HG03108 (cell line): ENCODE results near the gene OR51S1.
"Not testable (repeated sequence)": the region's sequence is repeated elsewhere in the genome, so short reads cannot be mapped to it uniquely, and the experiment has no call there.

ENCODE experiments used
- ATAC-seq: cut with Tn5 transposase; IDR thresholded peaks from one replicate; pipeline ENCODE4 v1.9.1; 2021; ENCODE audit warnings: moderate library complexity; ENCODE audit not compliant: unreplicated experiment

Gene OR51S1

GRCh38 chr11:4848908-4849532, at the start of gene OR51S1:
Gene OR51S1, minus strand, starts transcription at chr11:4849208. Its CDS starts 0 bp downstream, at chr11:4849208.
- ATAC-seq = no peak

- no peak for ATAC-seq
Measured at GRCh38 chr11:4891996-4892640, 43.1 kb upstream of the OR51S1 start.

- ATAC-seq = no peak
Measured at GRCh38 chr11:4890279-4890678, 41.3 kb upstream of the OR51S1 start.

- no peak for ATAC-seq
Measured at GRCh38 chr11:4887591-4887990, 38.6 kb upstream of the OR51S1 start.

GRCh38 chr11:4886186-4886585, 37.2 kb upstream of the OR51S1 start:
- ATAC-seq = no peak

GRCh38 chr11:4884361-4884760, 35.4 kb upstream of the OR51S1 start:
- ATAC-seq = no peak

- no peak for ATAC-seq
Measured at GRCh38 chr11:4882543-4882942, 33.5 kb upstream of the OR51S1 start.

GRCh38 chr11:4881860-4882500, 33.0 kb upstream of the OR51S1 start, which contains the start of gene OR51T1:
Gene OR51T1, plus strand, starts transcription at chr11:4881900. Its CDS starts 0 bp downstream, at chr11:4881900.
- ATAC-seq = no peak

GRCh38 chr11:4881188-4881587, 32.2 kb upstream of the OR51S1 start:
- ATAC-seq = no peak

- no peak for ATAC-seq
Measured at GRCh38 chr11:4865855-4866254, 16.8 kb upstream of the OR51S1 start.

GRCh38 chr11:4863876-4864275, 14.9 kb upstream of the OR51S1 start:
- ATAC-seq = no peak

- ATAC-seq = no peak
Measured at GRCh38 chr11:4862447-4863236, 13.6 kb upstream of the OR51S1 start.

- ATAC-seq = not testable (repeated sequence)
Measured at GRCh38 chr11:4854286-4854685, 5.3 kb upstream of the OR51S1 start.

- no peak for ATAC-seq
Measured at GRCh38 chr11:4851033-4851432, 2.0 kb upstream of the OR51S1 start.

- no peak for ATAC-seq
Measured at GRCh38 chr11:4839851-4840549, 9.0 kb downstream of the OR51S1 start.

- ATAC-seq = no peak
Measured at GRCh38 chr11:4830909-4831308, 18.1 kb downstream of the OR51S1 start.

GRCh38 chr11:4830346-4830745, 18.7 kb downstream of the OR51S1 start:
- no peak for ATAC-seq

GRCh38 chr11:4826425-4826824, 22.6 kb downstream of the OR51S1 start:
- ATAC-seq = no peak

- ATAC-seq = no peak
Measured at GRCh38 chr11:4825132-4825531, 23.9 kb downstream of the OR51S1 start.

- no peak for ATAC-seq
Measured at GRCh38 chr11:4821021-4821420, 28.0 kb downstream of the OR51S1 start, which contains the start of gene OR51F2. Gene OR51F2, plus strand, starts transcription at chr11:4821321. Its CDS starts 101 bp downstream, at chr11:4821422.

- no peak for ATAC-seq
Measured at GRCh38 chr11:4809246-4809645, 39.8 kb downstream of the OR51S1 start.
